ENCODE measurements around the gene PANX1. TPM values are rescaled to one million over a fixed set of nuclear protein-coding genes. Genes with fewer than 3 reads are reported as not detected.
A peak's percentile ranks its signal among the peaks of the same experiment; 100 is the strongest.

PANX1 gene
- 9.6 TPM for polyA plus RNA-seq (2012; ENCODE audit: missing spikeins)

- TF ChIP-seq POLR2A (IDR thresholded peaks at IDR 0.05; ENCODE audit: low read depth, low read length) (no peak; the same call in 1 of the 2 replicates), POLR2AphosphoS5 (IDR thresholded peaks at IDR 0.05; ENCODE audit: low read depth, low read length) (peak; percentile 33; the same call in 1 of the 2 replicates), TAF1 (IDR thresholded peaks at IDR 0.05; ENCODE audit: borderline replicate concordance, low read depth, low read length) (no peak)
- FAIRE-seq: peak; percentile 87
- peak; percentile 73 for DNase-seq (ENCODE audit: insufficient read length)
Observed at GRCh38 chr11:94128746-94129511, at the start of gene PANX1. Gene PANX1, plus strand, starts transcription at chr11:94128841. Its CDS starts 472 bp downstream, at chr11:94129313.

GRCh38 chr11:94084164-94084563, 44.5 kb upstream of the PANX1 start:
- TF ChIP-seq POLR2A (IDR thresholded peaks at IDR 0.05; ENCODE audit: low read depth, low read length) (no peak), TAF1 (IDR thresholded peaks at IDR 0.05; ENCODE audit: borderline replicate concordance, low read depth, low read length) (no peak), POLR2AphosphoS5 (IDR thresholded peaks at IDR 0.05; ENCODE audit: low read depth, low read length) (no peak)
- no peak for DNase-seq (ENCODE audit: insufficient read length)
- no peak for FAIRE-seq

- DNase-seq (ENCODE audit: insufficient read length) (no peak), FAIRE-seq (no peak)
- TF ChIP-seq POLR2A (IDR thresholded peaks at IDR 0.05; ENCODE audit: low read depth, low read length) (no peak), TAF1 (IDR thresholded peaks at IDR 0.05; ENCODE audit: borderline replicate concordance, low read depth, low read length) (no peak), POLR2AphosphoS5 (IDR thresholded peaks at IDR 0.05; ENCODE audit: low read depth, low read length) (no peak)
Observed at GRCh38 chr11:94088906-94089305, 39.7 kb upstream of the PANX1 start.

- TF ChIP-seq POLR2A (IDR thresholded peaks at IDR 0.05; ENCODE audit: low read depth, low read length) (no peak), POLR2AphosphoS5 (IDR thresholded peaks at IDR 0.05; ENCODE audit: low read depth, low read length) (no peak), TAF1 (IDR thresholded peaks at IDR 0.05; ENCODE audit: borderline replicate concordance, low read depth, low read length) (no peak)
Observed at GRCh38 chr11:94089341-94089740, 39.3 kb upstream of the PANX1 start.

GRCh38 chr11:94090401-94090800, 38.2 kb upstream of the PANX1 start:
- peak; percentile 9 for FAIRE-seq
- no peak for DNase-seq (ENCODE audit: insufficient read length)
- TF ChIP-seq POLR2A (IDR thresholded peaks at IDR 0.05; ENCODE audit: low read depth, low read length) (no peak), TAF1 (IDR thresholded peaks at IDR 0.05; ENCODE audit: borderline replicate concordance, low read depth, low read length) (no peak)

More at GRCh38 chr11:94089341-94089740, 39.3 kb upstream of the PANX1 start:
- FAIRE-seq (no peak), DNase-seq (ENCODE audit: insufficient read length) (no peak)

- no peak for TF ChIP-seq POLR2A (IDR thresholded peaks at IDR 0.05; ENCODE audit: low read depth, low read length)
- TF ChIP-seq POLR2AphosphoS5 (IDR thresholded peaks at IDR 0.05; ENCODE audit: low read depth, low read length): no peak
- no peak for TF ChIP-seq TAF1 (IDR thresholded peaks at IDR 0.05; ENCODE audit: borderline replicate concordance, low read depth, low read length)
- DNase-seq (ENCODE audit: insufficient read length) (no peak), FAIRE-seq (no peak)
Observed at GRCh38 chr11:94091091-94091490, 37.5 kb upstream of the PANX1 start.

- DNase-seq (ENCODE audit: insufficient read length): no peak
- no peak for FAIRE-seq
Observed at GRCh38 chr11:94100253-94100652, 28.4 kb upstream of the PANX1 start.

GRCh38 chr11:94103471-94103870, 25.2 kb upstream of the PANX1 start:
- DNase-seq (ENCODE audit: insufficient read length): no peak
- no peak for TF ChIP-seq TAF1 (IDR thresholded peaks at IDR 0.05; ENCODE audit: borderline replicate concordance, low read depth, low read length)
- no peak for TF ChIP-seq POLR2A (IDR thresholded peaks at IDR 0.05; ENCODE audit: low read depth, low read length)
- TF ChIP-seq POLR2AphosphoS5 (IDR thresholded peaks at IDR 0.05; ENCODE audit: low read depth, low read length): no peak
- FAIRE-seq: no peak

More at GRCh38 chr11:94100253-94100652, 28.4 kb upstream of the PANX1 start:
- TF ChIP-seq POLR2AphosphoS5 (IDR thresholded peaks at IDR 0.05; ENCODE audit: low read depth, low read length) (no peak), TAF1 (IDR thresholded peaks at IDR 0.05; ENCODE audit: borderline replicate concordance, low read depth, low read length) (no peak), POLR2A (IDR thresholded peaks at IDR 0.05; ENCODE audit: low read depth, low read length) (no peak)

GRCh38 chr11:94104734-94105133, 23.9 kb upstream of the PANX1 start:
- DNase-seq (ENCODE audit: insufficient read length) (no peak), FAIRE-seq (no peak)
- TF ChIP-seq TAF1 (IDR thresholded peaks at IDR 0.05; ENCODE audit: borderline replicate concordance, low read depth, low read length) (no peak), POLR2A (IDR thresholded peaks at IDR 0.05; ENCODE audit: low read depth, low read length) (no peak), POLR2AphosphoS5 (IDR thresholded peaks at IDR 0.05; ENCODE audit: low read depth, low read length) (no peak)

GRCh38 chr11:94106716-94107115, 21.9 kb upstream of the PANX1 start:
- no peak for FAIRE-seq
- TF ChIP-seq TAF1 (IDR thresholded peaks at IDR 0.05; ENCODE audit: borderline replicate concordance, low read depth, low read length): no peak
- no peak for TF ChIP-seq POLR2A (IDR thresholded peaks at IDR 0.05; ENCODE audit: low read depth, low read length)
- no peak for TF ChIP-seq POLR2AphosphoS5 (IDR thresholded peaks at IDR 0.05; ENCODE audit: low read depth, low read length)
- no peak for DNase-seq (ENCODE audit: insufficient read length)

GRCh38 chr11:94107363-94107762, 21.3 kb upstream of the PANX1 start:
- TF ChIP-seq POLR2AphosphoS5 (IDR thresholded peaks at IDR 0.05; ENCODE audit: low read depth, low read length): no peak
- no peak for TF ChIP-seq POLR2A (IDR thresholded peaks at IDR 0.05; ENCODE audit: low read depth, low read length)
- no peak for TF ChIP-seq TAF1 (IDR thresholded peaks at IDR 0.05; ENCODE audit: borderline replicate concordance, low read depth, low read length)
- no peak for FAIRE-seq
- DNase-seq (ENCODE audit: insufficient read length): no peak

GRCh38 chr11:94111241-94111640, 17.4 kb upstream of the PANX1 start:
- no peak for FAIRE-seq
- no peak for TF ChIP-seq POLR2A (IDR thresholded peaks at IDR 0.05; ENCODE audit: low read depth, low read length)
- no peak for TF ChIP-seq POLR2AphosphoS5 (IDR thresholded peaks at IDR 0.05; ENCODE audit: low read depth, low read length)
- no peak for TF ChIP-seq TAF1 (IDR thresholded peaks at IDR 0.05; ENCODE audit: borderline replicate concordance, low read depth, low read length)
- DNase-seq (ENCODE audit: insufficient read length): no peak
